Measurements from ENCODE around the gene SAMD13.

GRCh38 chr1:84298328-84298683, 3.2 kb upstream of the SAMD13 start:
- TF ChIP-seq EZH2 (IDR thresholded peaks at IDR 0.05; ENCODE audit: borderline replicate concordance, low read depth, low read length, severe bottlenecking) (no peak), CTCF (IDR thresholded peaks at IDR 0.05; ENCODE audit: extremely low read depth in 1 of 2, insufficient read depth in 1 of 2, low read depth in 1 of 2, low read length in 2 of 2) (no peak), POLR2A (IDR thresholded peaks at IDR 0.05; ENCODE audit: low read depth, low read length) (peak; percentile 73), POLR2AphosphoS5 (IDR thresholded peaks at IDR 0.05; ENCODE audit: insufficient read depth, low read depth, low read length) (peak; percentile 62), GATA2 (IDR thresholded peaks at IDR 0.05; ENCODE audit: insufficient read depth, insufficient read length, low read depth, low read length) (no peak), FOS (IDR thresholded peaks at IDR 0.05; ENCODE audit: borderline replicate concordance, insufficient read depth, low read length) (no peak)

All from endothelial cell of umbilical vein (primary cell).